Thoracic aorta (tissue), 2 donors: ENCODE measurements around the gene NCAPH2. TPM values are rescaled to one million over a fixed set of nuclear protein-coding genes. Genes with fewer than 3 reads are reported as not detected.
"Not testable (repeated sequence)": the region's sequence is repeated elsewhere in the genome, so short reads cannot be mapped to it uniquely, and the experiment has no call there.

ENCODE experiments used
- ATAC-seq: fragments of 150-250 bp; one replicate; pipeline ENCODE4 v1.8.0; 2017; ENCODE audit warnings: low read depth; ENCODE audit not compliant: insufficient number of reproducible peaks, low FRiP score
- DNase-seq: peaks from one replicate; pipeline ENCODE4 v3.0.0-alpha.2; 2020; ENCODE audit warnings: low spot score
- H3K27ac ChIP-seq, 2 donors: fragments of 200-600 bp; sonication (generic); 1 replicate in 1 of 2; 2 replicates in 1 of 2; pipeline ENCODE4 v1.5.1; 2016; ENCODE audit warnings: mild to moderate bottlenecking in 2 of 2, moderate library complexity in 2 of 2
- H3K27me3 ChIP-seq: fragments of 200-600 bp; sonication (generic); replicated peaks from 2 replicates; pipeline ENCODE4 v1.6.0; 2016; ENCODE audit warnings: mild to moderate bottlenecking; ENCODE audit not compliant: insufficient read depth
- H3K36me3 ChIP-seq: fragments of 200-600 bp; sonication (generic); one replicate; pipeline ENCODE4 v1.5.1; 2016
- H3K4me1 ChIP-seq, 2 donors: fragments of 200-600 bp; sonication (generic); 1 replicate in 1 of 2; 2 replicates in 1 of 2; pipeline versions ENCODE4 v1.5.1 to v1.6.0; 2016; ENCODE audit warnings: low read depth in 2 of 2, mild to moderate bottlenecking in 1 of 2; ENCODE audit not compliant: control insufficient read depth in 1 of 2
- H3K4me3 ChIP-seq: fragments of 200-600 bp; sonication (generic); 2 replicates; pipeline ENCODE4 v1.5.1; 2016; ENCODE audit warnings: mild to moderate bottlenecking
- H3K9me3 ChIP-seq: fragments of 200-600 bp; sonication (generic); 2 replicates; pipeline ENCODE4 v1.5.1; 2016
- CTCF ChIP-seq: fragments of 200-600 bp; sonication (generic); IDR thresholded peaks from one replicate; pipeline ENCODE4 v1.5.1; 2019; ENCODE audit warnings: antibody characterized with exemption
- total RNA-seq, 2 donors: library from RNA; depleted of rRNA; stranded (reverse); fragments of >200 nt; gene quantifications; one replicate each; pipeline versions ENCODE4 v1.1.0 to v1.2.3, GENCODE V29; 2016

NCAPH2 gene
- total RNA-seq, 2 donors from 2014 or later = 40.8 to 50.4 TPM

- peak overlapping the region; percentile 78 for H3K4me3 ChIP-seq
- H3K27me3 ChIP-seq = peaks cover 5% of the 10 kb centered on the region
- no peak for DNase-seq
- no peak for ATAC-seq
- TF ChIP-seq CTCF = no peak
- peaks cover 15 to 36% of the 10 kb centered on the region in 2 donors for H3K4me1 ChIP-seq
- no peaks in the 10 kb centered on the region for H3K36me3 ChIP-seq
- peak overlapping the region; percentile 72 to 83 for H3K27ac ChIP-seq
- H3K9me3 ChIP-seq = no peaks in the 10 kb centered on the region
These were observed 25.1 kb downstream of the NCAPH2 start for GRCh38 chr22:50532824-50533796.

- H3K27me3 ChIP-seq, H3K27ac ChIP-seq: not testable (repeated sequence)
These were observed 26.1 kb downstream of the NCAPH2 start for GRCh38 chr22:50533856-50534711.

GRCh38 chr22:50535113-50535512 lies 27.1 kb downstream of the NCAPH2 start:
- no peak for DNase-seq

More at GRCh38 chr22:50533856-50534711, 26.1 kb downstream of the NCAPH2 start:
- ATAC-seq, DNase-seq, H3K9me3 ChIP-seq, H3K36me3 ChIP-seq, H3K4me3 ChIP-seq: not testable (repeated sequence)
- H3K4me1 ChIP-seq = peaks cover 16 to 35% of the 10 kb centered on the region in 2 donors

GRCh38 chr22:50536226-50536625 lies 28.2 kb downstream of the NCAPH2 start:
- H3K27me3 ChIP-seq = peaks cover 3% of the 10 kb centered on the region

More at GRCh38 chr22:50535113-50535512, 27.1 kb downstream of the NCAPH2 start:
- Histone ChIP-seq H3K4me1 (peaks cover 18 to 25% of the 10 kb centered on the region in 2 donors), H3K4me3 (no peak overlapping the region), H3K36me3 (no peaks in the 10 kb centered on the region), H3K9me3 (no peaks in the 10 kb centered on the region), H3K27me3 (peaks cover 5% of the 10 kb centered on the region), H3K27ac (no peak overlapping the region)
- ATAC-seq = no peak
- TF ChIP-seq CTCF = no peak

GRCh38 chr22:50537765-50538164 lies 29.7 kb downstream of the NCAPH2 start:
- DNase-seq = no peak
- no peak for ATAC-seq
- no peak for TF ChIP-seq CTCF
- Histone ChIP-seq H3K9me3 (no peaks in the 10 kb centered on the region), H3K4me3 (no peak overlapping the region), H3K27ac (peak overlapping the region in 1 of 2 donors; percentile 75), H3K36me3 (no peaks in the 10 kb centered on the region), H3K27me3 (no peaks in the 10 kb centered on the region), H3K4me1 (peaks cover 0 to 4% of the 10 kb centered on the region in 2 donors)

More at GRCh38 chr22:50536226-50536625, 28.2 kb downstream of the NCAPH2 start:
- ATAC-seq = no peak
- no peak for TF ChIP-seq CTCF
- no peak overlapping the region for H3K4me3 ChIP-seq
- H3K4me1 ChIP-seq = peaks cover 12 to 14% of the 10 kb centered on the region in 2 donors
- no peak for DNase-seq
- H3K36me3 ChIP-seq = no peaks in the 10 kb centered on the region
- no peaks in the 10 kb centered on the region for H3K9me3 ChIP-seq
- no peak overlapping the region for H3K27ac ChIP-seq
